HepG2 (cell line): ENCODE results near the gene TMEM81. TPM values are rescaled to one million over a fixed set of nuclear protein-coding genes. Genes with fewer than 3 reads are reported as not detected.

Source experiments
- polyA plus RNA-seq, 8 experiments: library from polyadenylated mRNA; depleted of rRNA in 3 of 8; stranded (reverse) in 7 of 8; unstranded in 1 of 8; fragments of >200 nt; fragmentation: Illumina TruSeq in 4 of 8; extraction: Trizol in 4 of 8; gene quantifications; 2 replicates each; pipeline versions ENCODE4 v1.2.1 to v1.2.3, GENCODE V29; 2011 to 2016; ENCODE audit warnings: low read depth in 4 of 8, missing spikeins in 1 of 8, mixed read lengths in 1 of 8; ENCODE audit not compliant: insufficient read depth in 1 of 8
- total RNA-seq, 5 experiments: library from RNA; depleted of rRNA; stranded (reverse); fragments of >200 nt; fragmentation: Illumina TruSeq; extraction: Trizol; gene quantifications; 2 replicates each; pipeline ENCODE4 v1.2.3, GENCODE V29; 2016; ENCODE audit warnings: low read depth in 1 of 5
- TF ChIP-seq, protein P1 (sequence below), 2 experiments: sonication (generic) in 1 of 2; formaldehyde crosslinking in 1 of 2; IDR thresholded peaks; 2 replicates each; pipeline versions ENCODE4 v1.4.0 to v1.6.1; 2016 to 2020; ENCODE audit warnings: borderline replicate concordance in 1 of 2, low read depth in 1 of 2, mild to moderate bottlenecking in 1 of 2, missing genetic modification reagents in 1 of 2
- TF ChIP-seq, protein P2 (sequence below): IDR thresholded peaks from 2 replicates; pipeline ENCODE4 v1.6.1; 2016; ENCODE audit warnings: low read depth
- TF ChIP-seq, protein P3 (sequence below): sonication (generic); formaldehyde crosslinking; IDR thresholded peaks from 2 replicates; pipeline ENCODE4 v1.4.0; 2020; ENCODE audit warnings: missing genetic modification reagents

Gene TMEM81
- total and polyA plus RNA-seq, 2 of the 13 experiments (the other 11 are each of a cell fraction or from before 2014, with no cell fraction given): 1.1 TPM

- TF ChIP-seq, protein P1, sequence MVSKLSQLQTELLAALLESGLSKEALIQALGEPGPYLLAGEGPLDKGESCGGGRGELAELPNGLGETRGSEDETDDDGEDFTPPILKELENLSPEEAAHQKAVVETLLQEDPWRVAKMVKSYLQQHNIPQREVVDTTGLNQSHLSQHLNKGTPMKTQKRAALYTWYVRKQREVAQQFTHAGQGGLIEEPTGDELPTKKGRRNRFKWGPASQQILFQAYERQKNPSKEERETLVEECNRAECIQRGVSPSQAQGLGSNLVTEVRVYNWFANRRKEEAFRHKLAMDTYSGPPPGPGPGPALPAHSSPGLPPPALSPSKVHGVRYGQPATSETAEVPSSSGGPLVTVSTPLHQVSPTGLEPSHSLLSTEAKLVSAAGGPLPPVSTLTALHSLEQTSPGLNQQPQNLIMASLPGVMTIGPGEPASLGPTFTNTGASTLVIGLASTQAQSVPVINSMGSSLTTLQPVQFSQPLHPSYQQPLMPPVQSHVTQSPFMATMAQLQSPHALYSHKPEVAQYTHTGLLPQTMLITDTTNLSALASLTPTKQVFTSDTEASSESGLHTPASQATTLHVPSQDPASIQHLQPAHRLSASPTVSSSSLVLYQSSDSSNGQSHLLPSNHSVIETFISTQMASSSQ (IDR thresholded peaks at IDR 0.05; ENCODE audit: low read depth): no peak
- TF ChIP-seq, protein P1 (CRISPR knock-in tag; IDR thresholded peaks at IDR 0.05; ENCODE audit: borderline replicate concordance): no peak
- TF ChIP-seq, protein P2, sequence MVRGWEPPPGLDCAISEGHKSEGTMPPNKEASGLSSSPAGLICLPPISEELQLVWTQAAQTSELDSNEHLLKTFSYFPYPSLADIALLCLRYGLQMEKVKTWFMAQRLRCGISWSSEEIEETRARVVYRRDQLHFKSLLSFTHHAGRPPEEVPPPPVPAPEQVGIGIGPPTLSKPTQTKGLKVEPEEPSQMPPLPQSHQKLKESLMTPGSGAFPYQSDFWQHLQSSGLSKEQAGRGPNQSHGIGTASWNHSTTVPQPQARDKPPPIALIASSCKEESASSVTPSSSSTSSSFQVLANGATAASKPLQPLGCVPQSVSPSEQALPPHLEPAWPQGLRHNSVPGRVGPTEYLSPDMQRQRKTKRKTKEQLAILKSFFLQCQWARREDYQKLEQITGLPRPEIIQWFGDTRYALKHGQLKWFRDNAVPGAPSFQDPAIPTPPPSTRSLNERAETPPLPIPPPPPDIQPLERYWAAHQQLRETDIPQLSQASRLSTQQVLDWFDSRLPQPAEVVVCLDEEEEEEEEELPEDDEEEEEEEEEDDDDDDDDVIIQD: no peak
- TF ChIP-seq, protein P3, sequence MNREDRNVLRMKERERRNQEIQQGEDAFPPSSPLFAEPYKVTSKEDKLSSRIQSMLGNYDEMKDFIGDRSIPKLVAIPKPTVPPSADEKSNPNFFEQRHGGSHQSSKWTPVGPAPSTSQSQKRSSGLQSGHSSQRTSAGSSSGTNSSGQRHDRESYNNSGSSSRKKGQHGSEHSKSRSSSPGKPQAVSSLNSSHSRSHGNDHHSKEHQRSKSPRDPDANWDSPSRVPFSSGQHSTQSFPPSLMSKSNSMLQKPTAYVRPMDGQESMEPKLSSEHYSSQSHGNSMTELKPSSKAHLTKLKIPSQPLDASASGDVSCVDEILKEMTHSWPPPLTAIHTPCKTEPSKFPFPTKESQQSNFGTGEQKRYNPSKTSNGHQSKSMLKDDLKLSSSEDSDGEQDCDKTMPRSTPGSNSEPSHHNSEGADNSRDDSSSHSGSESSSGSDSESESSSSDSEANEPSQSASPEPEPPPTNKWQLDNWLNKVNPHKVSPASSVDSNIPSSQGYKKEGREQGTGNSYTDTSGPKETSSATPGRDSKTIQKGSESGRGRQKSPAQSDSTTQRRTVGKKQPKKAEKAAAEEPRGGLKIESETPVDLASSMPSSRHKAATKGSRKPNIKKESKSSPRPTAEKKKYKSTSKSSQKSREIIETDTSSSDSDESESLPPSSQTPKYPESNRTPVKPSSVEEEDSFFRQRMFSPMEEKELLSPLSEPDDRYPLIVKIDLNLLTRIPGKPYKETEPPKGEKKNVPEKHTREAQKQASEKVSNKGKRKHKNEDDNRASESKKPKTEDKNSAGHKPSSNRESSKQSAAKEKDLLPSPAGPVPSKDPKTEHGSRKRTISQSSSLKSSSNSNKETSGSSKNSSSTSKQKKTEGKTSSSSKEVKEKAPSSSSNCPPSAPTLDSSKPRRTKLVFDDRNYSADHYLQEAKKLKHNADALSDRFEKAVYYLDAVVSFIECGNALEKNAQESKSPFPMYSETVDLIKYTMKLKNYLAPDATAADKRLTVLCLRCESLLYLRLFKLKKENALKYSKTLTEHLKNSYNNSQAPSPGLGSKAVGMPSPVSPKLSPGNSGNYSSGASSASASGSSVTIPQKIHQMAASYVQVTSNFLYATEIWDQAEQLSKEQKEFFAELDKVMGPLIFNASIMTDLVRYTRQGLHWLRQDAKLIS (CRISPR knock-in tag): no peak
- TF ChIP-seq, all 625 proteins: peak for 0
Measured at GRCh38 chr1:205107327-205107726, 23.1 kb upstream of the TMEM81 start (continued).
